Medulla oblongata (tissue), 1 donor: Measurements from ENCODE around the gene MAN2A1.
A peak's percentile ranks its signal among the peaks of the same experiment; 100 is the strongest.
"Not testable (repeated sequence)": the region's sequence is repeated elsewhere in the genome, so short reads cannot be mapped to it uniquely, and the experiment has no call there.

Source experiments
- DNase-seq: peaks from one replicate; pipeline ENCODE4 v3.0.0-alpha.2; 2015; ENCODE audit errors: extremely low spot score

The MAN2A1 gene

DNA sequence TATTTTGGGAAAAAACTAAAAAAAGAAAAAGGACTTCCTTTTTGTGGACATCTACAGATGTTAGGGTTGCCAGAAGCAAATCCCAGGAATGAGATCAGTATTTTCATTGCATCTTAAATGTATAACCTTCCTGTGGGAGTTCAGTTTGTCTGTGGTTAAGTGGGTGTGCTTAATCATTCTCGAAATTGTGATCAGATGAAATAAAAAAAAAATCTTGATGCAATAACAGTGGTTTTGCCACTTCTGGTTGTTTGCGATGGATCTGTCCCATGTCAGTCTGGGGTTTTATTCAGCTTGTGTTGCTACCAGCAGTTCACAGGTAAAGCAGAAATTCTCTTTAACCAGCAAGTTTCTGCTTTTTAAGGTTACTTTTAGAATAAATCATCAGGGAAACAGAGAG is 179.0 kb downstream of the MAN2A1 start:
- DNase-seq: no peak

DNA sequence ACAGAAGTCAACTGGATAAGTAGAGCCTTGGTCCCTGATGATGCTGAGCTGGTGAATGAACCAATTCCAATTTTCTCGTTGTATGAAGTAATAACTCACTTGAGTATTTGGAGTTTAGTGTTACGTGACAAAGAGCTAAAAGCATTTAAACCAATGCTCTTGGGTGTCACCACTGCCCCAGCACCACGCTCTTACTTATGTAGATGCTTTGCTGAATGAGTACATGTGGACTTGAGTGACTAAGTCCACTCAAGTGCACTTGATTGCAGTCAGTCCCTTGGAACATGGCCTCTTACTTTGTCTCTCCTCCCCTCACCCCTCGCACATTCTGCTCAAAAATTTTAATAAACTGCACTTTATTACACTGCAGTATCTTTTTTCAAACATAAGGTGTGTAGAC is 184.0 kb downstream of the MAN2A1 start:
- DNase-seq: no peak

DNA sequence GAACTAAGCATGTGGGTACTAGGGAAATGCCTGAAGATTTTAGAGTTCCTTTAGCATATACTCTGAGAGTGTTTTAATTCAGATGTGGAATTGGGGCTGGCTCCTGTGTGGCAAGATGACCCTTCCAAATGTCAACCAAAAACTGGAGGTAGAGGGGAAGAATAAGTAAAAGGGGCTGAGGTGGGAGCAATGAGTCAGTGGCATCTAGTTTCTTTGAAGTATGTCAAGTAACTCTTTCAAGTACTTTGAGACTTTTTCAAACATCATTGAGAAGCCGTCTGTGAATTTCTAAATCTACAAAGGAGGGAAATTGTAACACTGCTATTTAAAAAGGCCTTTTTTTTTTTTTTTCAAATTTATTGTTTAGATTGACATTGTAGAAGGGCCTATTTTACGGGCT is 184.4 kb downstream of the MAN2A1 start:
- no peak for DNase-seq

DNA sequence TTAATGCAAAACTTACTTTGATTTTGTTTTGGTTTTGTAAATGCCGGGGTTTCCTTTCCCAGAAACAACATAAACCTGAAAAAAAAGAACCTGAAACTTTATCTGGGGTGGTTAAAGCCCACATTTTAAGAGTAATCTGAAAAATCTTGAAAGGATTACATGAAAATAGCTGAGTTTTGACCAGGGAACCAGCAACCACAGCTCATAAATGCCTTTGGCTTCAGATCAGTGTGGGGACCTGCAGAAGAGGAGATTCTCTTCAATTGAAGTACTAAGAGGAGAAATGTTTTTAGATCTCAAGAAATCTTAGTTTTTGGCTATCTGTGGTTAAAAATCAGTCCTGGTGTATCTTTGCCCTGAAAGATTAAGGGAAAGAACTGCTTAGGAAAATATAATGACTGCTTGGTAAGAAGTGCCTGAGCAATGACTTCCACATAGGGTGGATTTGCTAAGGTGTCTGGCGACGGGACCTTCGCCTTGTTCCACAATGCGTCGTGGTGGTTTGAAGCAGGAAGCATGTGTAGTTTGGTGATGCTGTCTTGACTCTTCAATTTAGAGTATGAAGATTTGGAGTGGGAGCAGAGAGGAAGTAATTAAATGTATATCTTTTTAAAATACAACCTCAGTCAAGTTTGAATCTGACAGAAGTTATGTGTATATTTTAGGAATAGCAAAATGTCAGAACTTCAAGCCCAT is 186.5 kb downstream of the MAN2A1 start:
- no peak for DNase-seq

DNA sequence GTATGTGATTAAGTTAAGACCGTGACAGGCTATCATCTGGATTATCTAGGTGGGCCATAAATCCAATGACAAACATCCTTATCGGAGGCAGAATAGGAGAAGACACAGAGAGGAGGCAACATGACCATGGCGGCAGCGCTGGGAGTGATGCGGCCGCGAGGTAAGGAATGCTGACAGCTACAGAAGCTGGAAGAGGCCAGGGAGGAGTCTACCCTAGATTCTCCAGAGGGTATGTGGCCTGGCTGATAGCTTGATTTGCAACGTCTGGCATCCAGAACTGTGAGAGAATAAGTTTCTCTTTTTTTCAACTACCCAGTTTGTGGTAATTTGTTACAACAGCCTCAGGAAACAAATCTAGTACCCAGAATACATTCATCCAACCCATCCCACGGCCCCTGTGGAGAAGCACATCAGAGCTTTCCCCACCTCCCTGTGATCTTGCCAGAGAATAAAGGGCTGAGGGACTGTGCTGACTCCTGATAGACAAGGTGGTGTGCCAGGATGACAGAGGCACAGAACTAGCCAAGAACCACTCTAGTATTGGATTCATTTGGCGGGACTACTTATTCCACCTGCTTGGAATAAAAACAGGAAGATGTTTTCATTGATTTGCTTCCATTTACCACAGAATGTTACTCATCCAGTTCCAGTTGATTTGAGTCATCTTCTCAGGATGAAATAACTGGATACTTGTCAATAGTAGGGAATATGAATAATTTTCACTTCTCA is 187.4 kb downstream of the MAN2A1 start:
- DNase-seq: no peak

DNA sequence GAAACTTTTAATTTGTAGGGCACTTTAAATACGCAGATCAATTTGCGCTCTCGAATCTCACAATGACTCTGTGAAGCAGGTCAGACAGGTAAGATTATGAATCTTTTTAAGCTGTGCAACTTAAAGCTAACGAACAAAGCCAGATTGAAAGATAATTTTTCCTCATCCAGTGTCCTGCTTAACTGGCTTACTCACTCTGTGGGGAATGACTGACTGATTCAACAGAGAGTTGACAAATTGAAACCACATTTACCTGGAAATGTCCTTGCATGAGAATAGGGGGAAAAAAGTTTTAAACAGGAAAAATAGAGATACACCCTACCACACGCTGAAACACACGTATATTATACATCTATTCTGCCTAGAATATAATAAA is 187.9 kb downstream of the MAN2A1 start:
- no peak for DNase-seq

DNA sequence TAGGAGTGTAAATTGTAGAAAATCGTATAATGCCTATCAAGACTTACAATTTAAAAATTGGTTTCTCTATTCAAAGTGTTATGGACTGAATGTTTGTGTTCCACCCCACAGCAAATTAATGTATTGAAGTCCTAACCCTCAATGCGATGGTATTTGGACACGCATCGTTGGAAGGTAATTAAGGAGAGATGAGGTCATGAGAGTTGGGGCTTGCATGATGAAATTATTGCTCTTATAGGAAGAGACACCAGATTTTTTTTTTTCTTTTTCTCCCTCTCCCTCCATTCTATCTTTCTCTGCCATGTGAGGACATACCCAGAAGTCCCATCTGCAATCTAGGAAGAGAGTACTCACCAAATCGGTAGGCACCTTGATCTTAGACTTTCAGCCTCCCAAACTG is 189.2 kb downstream of the MAN2A1 start:
- DNase-seq: no peak

DNA sequence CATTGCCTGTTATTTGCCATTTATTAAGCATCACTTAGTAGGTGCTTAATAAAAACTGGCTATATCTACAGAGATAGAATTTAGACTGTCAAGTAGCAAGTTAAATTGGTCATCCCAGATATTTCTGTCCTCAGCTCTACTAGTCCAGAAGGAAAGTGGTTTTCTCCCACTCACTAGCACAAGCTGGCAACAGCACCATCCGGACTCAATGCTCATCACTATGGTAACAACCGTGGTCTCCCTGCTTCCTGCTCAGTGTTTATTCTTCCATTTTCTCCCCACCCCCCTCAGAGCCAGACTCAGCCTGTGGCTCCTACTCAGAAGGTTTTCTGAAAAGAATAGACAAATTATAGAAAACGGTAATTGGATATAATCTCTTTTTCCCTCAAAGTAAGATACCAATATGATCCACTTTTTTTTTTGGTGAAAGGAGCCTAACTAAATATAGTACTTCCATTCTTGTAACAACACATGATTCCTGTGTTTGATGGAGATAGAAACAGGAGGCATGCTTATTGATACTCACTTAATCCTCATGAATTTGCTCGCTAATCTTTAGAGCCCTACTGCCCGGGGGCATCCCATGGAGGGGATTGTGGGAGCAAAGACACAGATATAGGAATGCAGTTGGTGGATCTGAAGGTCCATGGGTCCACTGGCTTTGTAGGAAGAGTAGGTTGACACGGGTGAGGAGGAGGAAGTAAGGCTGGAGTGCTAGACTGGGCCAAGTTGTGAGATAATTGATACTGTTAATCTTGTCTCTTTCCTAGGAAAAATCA is 191.4 kb downstream of the MAN2A1 start:
- DNase-seq: no peak

DNA sequence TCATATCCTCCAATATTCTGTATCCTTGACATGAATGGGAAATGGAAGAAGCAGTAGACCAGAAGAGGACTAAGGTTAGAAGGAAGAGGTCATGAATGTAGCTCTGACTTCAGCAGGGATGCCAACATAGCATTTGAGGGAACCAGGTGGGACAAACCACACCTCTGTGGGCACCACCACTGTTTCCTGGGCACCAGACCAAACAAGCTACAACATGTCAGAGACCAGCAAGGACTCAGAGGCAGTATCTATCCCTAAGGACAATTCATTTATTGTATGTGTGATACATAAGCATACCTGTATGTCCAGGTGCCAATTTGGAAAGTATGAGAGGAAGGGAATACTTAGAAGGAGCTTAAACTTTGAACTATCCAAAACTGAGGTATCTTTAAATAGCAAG is 192.8 kb downstream of the MAN2A1 start:
- no peak for DNase-seq

DNA sequence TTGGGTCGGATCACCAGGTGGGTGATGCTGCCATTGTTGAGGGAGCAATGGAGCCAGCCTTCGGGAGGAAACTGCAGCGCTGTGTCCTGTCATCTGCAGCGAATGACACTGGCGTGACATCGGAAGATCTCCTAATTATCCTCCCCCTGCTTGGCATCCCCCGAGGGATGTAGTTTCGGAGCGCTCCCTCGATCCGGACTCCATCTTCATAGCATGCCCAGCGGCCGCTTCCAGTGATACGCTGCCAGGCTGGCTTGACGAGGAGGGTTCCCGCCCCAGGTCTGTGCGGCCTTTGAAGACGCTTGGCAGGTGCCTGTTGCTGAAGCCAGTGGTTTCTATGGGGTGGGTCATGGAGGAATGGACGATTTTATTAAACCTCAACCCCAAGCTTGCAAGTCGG is 194.9 kb downstream of the MAN2A1 start:
- DNase-seq: no peak

DNA sequence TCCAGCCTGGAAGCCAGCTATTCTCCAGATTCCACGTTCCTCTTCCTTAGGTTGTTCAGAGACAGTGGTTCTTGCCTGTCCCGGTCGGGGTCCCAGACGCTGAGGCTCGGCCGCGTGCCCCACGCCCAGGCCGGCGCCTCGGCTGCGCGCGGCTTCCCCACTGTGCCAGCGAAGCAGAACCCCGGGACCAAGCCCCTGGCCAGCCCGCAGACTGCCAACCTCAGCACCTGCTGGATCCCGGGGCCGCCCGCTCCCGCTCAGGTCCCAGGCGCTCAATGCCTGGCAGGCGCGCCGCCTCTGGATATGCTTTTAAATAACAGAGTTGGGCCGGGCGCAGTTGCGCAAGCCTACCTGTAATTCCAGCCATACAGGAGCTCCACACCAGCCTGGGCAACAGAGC is 195.5 kb downstream of the MAN2A1 start:
- no peak for DNase-seq

DNA sequence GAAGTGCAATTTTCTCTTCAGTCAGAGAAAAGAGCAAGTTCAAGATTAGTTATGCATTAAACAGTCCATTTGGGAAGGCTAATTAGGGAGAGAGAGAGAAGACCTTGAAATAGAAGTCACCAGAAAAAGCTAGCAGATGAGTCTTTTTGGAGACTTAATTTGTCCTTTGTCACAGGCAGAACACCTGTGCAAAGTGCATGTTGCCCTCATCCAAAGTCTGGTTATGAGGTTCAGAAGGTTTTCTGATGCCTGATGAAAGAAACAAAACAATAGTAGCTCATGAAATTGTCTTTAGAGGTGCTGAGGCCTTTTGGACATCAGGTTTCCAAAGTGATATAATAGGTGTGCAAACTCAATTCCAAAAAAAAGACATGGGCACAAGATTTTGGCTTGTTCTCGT is 199.3 kb downstream of the MAN2A1 start:
- no peak for DNase-seq

DNA sequence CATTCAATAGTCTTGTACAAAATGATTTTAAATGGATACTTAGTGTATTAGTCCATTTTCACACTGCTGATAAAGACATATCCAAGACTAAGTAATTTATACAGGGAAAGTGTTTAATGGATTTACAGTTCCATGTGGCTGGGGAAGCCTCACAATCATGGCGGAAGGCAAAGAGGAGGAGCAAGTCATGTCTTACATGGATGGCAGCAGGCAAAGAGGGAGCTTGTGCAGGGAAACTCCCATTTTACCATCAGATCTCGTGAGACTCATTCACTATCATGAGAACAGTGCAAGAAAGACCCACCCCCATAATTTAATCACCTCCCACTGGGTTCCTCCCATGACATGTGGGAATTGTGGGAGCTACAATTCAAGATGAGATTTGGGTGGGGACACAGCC is 203.5 kb downstream of the MAN2A1 start:
- not testable (repeated sequence) for DNase-seq

DNA sequence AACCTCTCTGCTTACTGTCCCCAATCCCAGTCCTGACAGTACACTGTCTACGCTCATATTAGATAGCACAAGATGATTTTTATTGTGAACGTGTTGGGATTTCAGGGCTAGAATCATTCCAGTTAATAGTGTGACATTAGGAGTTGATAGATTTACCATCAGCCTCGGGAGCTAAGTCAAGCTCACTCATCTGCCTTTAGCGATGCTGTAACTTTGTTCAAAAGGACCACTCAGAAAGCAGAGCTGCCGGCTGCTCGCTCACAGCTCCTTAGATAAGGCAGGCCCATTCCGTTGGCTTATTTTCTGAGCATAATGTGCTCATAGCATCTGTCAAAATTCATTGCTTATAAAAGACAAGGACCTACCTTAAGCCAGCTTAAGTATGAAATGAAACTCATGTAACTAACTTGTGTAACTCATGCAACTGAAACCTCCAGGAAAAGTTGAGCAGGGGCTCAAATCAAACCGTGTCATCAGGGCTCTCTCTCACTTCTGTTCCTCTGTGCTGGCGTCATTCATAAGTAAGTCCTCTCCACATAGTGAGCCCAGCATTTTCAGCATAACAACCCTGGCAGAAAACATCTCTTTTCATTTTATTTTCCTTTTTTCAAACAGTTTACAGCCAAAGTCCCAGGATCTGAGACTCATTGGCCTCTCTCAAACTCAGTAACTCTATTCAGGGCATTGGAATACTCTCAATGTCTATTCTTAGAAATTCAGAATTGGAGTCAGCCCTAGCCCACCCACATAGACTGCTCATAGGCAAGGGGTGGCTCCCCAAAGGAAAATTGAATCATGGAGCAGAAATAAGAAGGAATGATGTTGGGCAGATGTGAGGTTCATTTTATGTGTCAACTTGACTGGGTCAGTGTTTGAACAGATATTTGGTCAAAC is 208.8 kb downstream of the MAN2A1 start:
- peak; percentile 50 for DNase-seq

DNA sequence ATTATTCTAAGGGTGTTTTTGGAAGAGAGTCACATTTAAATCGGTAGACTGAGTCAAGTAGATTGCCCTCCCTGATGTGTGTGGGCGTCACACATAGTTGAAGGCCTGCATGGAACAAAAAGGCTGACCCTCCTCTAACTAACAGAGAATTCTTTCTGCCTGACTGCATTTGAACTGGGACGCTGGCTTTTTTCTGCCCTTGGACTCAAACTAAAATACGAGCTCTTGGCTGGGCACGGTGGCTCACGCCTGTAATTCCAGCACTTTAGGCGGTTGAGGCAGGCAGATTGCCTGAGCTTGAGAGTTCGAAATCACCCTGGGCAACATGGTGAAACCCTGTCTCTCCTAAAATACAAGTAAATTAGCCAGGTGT is 209.4 kb downstream of the MAN2A1 start:
- peak; percentile 37 for DNase-seq

DNA sequence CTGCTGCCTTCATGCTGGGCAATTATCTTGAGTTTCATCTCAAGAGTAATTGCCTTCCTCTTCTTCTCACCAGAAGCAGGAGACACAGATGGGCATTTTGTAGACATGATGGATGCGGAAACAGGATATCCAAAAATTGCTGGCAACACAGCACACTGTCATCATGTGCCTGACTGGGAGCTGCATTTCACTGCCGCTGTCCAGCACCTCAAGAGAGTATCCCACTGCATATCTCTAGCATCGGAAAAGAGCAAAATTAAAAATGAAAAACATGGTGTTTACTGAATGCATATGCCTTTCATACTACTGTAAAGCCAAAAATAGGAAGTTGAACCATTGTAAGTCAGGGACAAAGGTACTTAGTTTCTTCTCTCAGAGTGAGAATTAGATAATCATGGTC is 210.7 kb downstream of the MAN2A1 start:
- no peak for DNase-seq

DNA sequence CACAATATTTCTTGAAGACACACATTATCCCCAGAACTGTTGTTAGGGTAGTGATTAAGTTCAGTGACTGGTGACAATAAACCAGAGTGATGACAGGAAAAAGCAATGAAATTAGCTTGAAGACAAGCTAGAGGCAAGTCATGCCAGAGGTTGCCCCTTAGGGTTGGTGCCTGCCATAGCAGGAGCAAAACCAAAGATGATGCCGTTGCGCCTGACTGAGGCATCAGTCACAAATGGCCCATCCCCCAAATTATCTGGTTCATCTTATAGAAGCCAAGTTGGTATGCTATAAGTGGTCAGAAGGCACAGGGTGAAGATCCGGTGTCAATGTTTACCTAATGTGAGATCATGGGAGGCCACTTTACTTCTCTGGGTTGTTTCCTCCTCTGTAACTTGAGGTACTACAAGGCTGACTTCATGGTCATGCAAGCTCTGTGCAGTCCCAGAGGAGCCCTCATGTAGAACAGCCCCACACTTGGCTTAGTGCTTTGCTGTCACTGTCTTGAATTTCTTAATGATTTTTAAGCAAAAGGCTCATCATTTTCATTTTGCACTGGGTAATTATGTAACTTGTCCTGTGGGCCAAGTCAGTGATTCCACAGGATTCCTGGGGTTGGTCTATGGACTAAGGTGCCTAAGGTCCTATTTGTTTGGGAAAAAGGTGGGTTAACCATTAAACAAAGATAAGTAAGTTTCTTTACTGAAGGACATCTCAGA is 211.3 kb downstream of the MAN2A1 start:
- no peak for DNase-seq

DNA sequence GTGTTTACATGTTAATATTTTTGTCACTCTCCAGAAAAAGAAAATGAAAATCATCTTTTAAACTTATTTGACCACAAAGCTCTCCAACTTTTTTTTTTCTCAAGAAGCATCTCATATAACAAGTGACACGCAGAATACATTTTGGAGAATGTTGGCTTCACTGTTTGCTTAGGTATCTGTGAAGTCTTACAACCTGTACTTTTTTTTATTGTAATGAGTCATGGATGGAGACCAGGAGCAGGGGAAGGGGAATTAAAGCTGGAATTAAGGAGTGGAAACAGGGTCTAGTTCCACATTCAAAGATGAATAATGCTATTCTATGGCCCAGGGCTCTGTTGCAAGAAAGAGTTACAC is 211.9 kb downstream of the MAN2A1 start:
- DNase-seq: no peak

DNA sequence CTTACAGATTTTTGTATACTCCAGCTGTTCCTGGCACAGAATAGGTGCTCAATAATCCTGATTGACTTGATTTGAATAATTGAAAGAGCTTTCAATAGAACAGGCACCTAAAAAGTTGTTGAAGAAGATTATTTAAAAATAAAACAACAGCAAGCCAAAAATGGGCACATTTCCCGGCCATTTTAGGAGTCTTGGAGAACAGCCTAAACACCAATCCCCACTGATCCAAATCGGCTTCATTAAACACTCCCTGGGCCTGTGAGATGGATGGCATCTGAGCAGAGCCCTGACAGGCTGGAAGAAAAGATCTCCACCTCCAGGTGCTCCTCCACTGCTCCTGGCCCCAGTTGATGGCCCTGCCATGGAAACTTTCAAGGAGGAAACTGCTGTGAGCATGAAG is 213.3 kb downstream of the MAN2A1 start:
- peak; percentile 59 for DNase-seq

DNA sequence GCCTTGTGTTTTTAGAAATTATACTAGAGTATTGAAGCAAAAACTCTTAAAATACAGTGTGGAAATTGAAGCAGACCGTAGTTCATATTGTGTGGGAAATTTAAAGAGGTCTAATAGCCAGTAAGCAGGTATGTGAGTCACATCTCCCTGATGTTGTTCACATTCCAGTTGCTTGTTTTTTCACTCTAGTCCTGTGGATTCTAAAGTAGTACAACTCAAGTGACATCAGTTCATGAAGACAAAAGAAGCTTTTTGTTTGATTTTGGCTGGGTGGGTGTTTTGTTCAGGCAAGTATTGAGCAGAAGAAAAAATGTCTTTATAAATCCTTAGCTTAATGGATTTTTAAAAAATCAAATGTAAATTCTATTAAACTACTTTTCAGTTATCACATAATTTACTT is 216.2 kb downstream of the MAN2A1 start:
- DNase-seq: peak; percentile 49

DNA sequence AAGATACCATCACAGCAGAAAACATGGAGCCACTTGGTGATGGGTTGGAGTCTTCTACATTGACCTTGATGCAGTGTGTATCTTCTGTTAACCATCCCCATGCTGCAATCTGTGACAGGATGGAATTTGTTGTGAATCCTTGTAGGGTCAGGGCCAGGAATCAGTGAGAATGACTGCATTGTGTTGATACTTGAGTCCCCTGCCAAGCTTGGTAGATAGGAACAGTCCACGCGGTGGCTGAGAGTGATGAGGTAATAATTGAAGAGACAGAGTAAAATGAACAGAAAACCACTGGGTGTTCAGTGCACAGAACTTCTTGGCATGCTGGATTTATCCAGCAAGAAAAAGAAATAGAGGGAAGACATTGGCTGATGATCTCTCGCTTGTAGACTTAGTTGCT is 217.5 kb downstream of the MAN2A1 start:
- DNase-seq: no peak
